ENCODE data around the gene PITHD1.

GRCh38 chr1:23763041-23763577 is 15.1 kb upstream of the PITHD1 start:
- TF ChIP-seq CTCF (IDR thresholded peaks at IDR 0.05) (no peak), POLR2AphosphoS5 (IDR thresholded peaks at IDR 0.05) (no peak), POLR2A (IDR thresholded peaks at IDR 0.05) (no peak)

Measured in breast epithelium (tissue), 3 donors.